Muscle layer of colon (tissue), 2 donors: ENCODE data around the gene ZMAT1.

Experiments
- H3K27ac ChIP-seq: one replicate; pipeline ENCODE4 v1.7.0; 2013; ENCODE audit warnings: low read depth, mild to moderate bottlenecking, low read length, moderate library complexity
- H3K27me3 ChIP-seq, 2 donors: one replicate each; pipeline ENCODE4 v1.7.0; 2013; ENCODE audit warnings: low read length in 2 of 2, mild to moderate bottlenecking in 2 of 2; ENCODE audit not compliant: insufficient read depth in 2 of 2, control insufficient read depth in 1 of 2
- H3K36me3 ChIP-seq: one replicate; pipeline ENCODE4 v1.7.0; 2013; ENCODE audit warnings: mild to moderate bottlenecking, low read length; ENCODE audit not compliant: insufficient read depth
- H3K4me1 ChIP-seq: one replicate; pipeline ENCODE4 v1.7.0; 2013; ENCODE audit warnings: mild to moderate bottlenecking, low read length; ENCODE audit not compliant: insufficient read depth
- H3K4me3 ChIP-seq, 2 donors: one replicate each; pipeline ENCODE4 v1.7.0; 2013; ENCODE audit warnings: low read length in 2 of 2, low read depth in 1 of 2, mild to moderate bottlenecking in 1 of 2, moderate library complexity in 1 of 2
- H3K9ac ChIP-seq: one replicate; pipeline ENCODE4 v1.7.0; 2013; ENCODE audit warnings: low read length
- H3K9me3 ChIP-seq: one replicate; pipeline ENCODE4 v1.7.0; 2013; ENCODE audit warnings: mild to moderate bottlenecking, low read length
- donor health status: abdominal sarcoma.
- donor health status: Adenocarcinoma of cecum.

ZMAT1 gene

GRCh38 chrX:101906136-101906796, 25.6 kb downstream of the ZMAT1 start:
- no peaks in the 10 kb centered on the region for H3K36me3 ChIP-seq
- H3K27ac ChIP-seq = no peak overlapping the region
- no peak overlapping the region for H3K4me3 ChIP-seq
- no peak overlapping the region for H3K9ac ChIP-seq
- H3K4me1 ChIP-seq = no peaks in the 10 kb centered on the region
- H3K9me3 ChIP-seq = peaks cover 11% of the 10 kb centered on the region
- H3K27me3 ChIP-seq = no peaks in the 10 kb centered on the region

GRCh38 chrX:101904996-101905395, 26.8 kb downstream of the ZMAT1 start:
- Histone ChIP-seq H3K4me3 (no peak overlapping the region), H3K27ac (no peak overlapping the region), H3K36me3 (no peaks in the 10 kb centered on the region)

More at GRCh38 chrX:101904996-101905395, 26.8 kb downstream of the ZMAT1 start:
- peaks cover 8% of the 10 kb centered on the region for H3K9me3 ChIP-seq
- H3K9ac ChIP-seq = no peak overlapping the region
- no peaks in the 10 kb centered on the region for H3K27me3 ChIP-seq
- no peaks in the 10 kb centered on the region for H3K4me1 ChIP-seq
